SK-N-SH treated with all-trans-retinoic acid at 6 μM for 48 hours (cell line): ENCODE data around the gene SPOCK2.

Source experiments
- CREB5 ChIP-seq: fragments of 250-450 bp; sonication (Bioruptor Pico); IDR thresholded peaks from 2 replicates; pipeline ENCODE4 v1.5.1; 2020; ENCODE audit warnings: low read depth, mild to moderate bottlenecking, moderate library complexity
- PPARA ChIP-seq: fragments of 250-450 bp; sonication (Bioruptor Pico); IDR thresholded peaks from 2 replicates; pipeline ENCODE4 v1.5.0; 2020; ENCODE audit warnings: mild to moderate bottlenecking, borderline replicate concordance

GRCh38 chr10:72030762-72031543 is 57.4 kb downstream of the SPOCK2 start:
- no peak for TF ChIP-seq PPARA (CRISPR knock-in tag)
- TF ChIP-seq CREB5, result no peak
